CD4-positive, alpha-beta T cell treated with Interleukin-21 for 1 hour (primary cell): ENCODE measurements around the gene TOP3B.

ENCODE experiments used
- DNase-seq: peaks from one replicate; pipeline ENCODE4 v3.0.0-alpha.2; 2020

Gene TOP3B

DNA sequence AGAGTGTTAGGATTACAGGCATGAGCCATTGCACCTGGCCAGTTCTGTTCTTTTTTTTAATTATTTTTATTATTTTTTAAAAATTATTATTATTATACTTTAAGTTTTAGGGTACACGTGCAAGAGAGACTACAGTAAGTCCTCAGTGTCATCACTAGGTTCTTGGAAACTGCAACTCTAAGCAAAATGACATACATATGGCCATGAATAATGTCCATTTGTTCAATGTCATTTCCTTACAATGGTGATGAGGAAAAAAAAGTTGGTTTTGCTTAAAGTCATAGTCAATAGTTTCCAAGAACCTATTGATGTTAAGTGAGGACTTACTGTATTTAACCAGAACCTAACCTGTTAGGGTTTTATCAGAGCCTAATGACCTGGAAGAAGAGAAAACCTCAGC, 29.4 kb upstream of the TOP3B start:
- DNase-seq, result no peak

DNA sequence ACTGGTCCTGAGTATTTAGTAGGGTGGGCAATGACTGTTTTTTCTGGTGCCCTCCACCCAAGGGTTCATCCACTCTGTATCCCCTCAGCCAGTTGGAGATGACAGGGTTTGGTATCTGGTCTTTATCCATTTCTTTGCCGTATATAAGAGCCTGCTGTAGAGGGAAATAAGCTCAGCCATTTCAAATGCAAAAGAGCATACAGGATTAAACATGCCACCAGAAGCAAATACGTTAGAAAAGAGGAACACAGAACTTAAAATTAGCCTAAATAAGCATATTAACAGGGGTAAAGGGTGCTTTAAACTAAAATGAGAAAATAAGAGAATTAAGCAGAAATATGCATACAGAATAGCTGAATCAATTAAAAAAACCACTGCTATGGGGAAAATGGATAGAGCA, 27.8 kb upstream of the TOP3B start:
- no peak for DNase-seq

DNA sequence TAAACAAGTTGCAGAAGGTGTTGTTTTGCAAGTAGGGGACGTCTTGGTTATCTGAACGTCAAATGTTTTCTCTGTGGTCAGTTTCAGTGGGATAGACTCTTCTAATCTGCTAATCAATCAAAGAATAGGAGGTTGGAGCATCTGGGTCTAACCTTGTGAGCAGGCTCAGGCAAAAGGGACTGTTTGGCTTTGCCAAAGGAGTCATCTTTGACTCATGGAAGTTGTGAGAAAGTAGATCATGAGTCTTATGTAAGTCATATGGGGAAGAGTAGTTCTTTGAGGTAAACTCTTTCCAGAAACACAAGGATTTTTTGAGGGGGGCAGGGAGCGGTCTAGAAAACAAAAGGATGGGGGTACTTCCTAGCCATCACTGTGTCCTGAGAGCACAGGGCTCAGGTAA, 27.1 kb upstream of the TOP3B start:
- DNase-seq, result no peak

DNA sequence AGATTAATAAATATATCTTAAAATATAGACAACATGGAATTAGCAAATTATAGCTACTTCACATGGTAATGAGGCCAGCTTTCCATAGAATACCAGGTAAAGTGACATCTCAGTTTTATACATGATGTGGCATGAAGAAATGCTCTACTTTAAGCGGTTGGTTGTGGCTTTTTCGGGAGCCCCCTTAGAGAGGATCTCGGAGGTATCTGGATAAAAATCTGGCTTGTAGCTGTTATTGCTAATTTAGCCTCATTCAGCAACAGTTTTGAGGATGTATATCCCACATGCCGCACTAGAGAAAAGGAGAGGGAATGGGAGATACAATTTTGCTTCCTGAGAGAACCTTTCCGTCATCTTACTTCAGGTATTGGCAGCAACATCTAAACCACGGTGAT, 24.0 kb upstream of the TOP3B start:
- DNase-seq, result no peak

DNA sequence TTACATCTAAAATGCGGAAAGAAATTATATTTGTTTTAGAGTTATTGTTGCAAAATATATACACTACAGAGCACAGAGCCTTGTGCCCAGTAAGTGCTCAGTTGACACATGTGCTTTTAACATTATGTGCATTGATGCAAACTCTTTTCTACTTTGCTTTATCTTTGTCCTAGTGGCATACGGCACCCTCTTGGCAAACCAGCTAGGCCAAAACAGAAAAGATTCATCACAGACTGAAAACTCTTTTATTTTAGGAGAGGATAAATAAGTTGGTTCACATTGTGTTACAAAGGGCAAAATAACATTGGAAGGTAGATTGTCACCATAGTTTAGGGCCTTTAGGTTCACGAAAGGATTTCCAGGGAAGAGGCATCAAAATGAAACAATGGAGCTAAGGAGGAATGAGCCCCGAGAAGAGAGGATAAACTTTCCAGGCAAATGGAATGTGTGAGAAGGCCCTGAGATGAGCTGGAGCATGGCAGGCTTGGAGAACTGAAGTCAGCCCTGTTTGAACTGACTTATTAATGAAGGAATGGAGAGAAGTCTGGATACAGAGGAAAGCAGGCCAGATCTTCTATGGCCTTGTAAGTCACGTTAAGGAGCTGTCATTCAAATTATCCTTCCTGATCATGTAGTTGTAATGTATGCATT, 23.5 kb upstream of the TOP3B start:
- DNase-seq, result no peak

DNA sequence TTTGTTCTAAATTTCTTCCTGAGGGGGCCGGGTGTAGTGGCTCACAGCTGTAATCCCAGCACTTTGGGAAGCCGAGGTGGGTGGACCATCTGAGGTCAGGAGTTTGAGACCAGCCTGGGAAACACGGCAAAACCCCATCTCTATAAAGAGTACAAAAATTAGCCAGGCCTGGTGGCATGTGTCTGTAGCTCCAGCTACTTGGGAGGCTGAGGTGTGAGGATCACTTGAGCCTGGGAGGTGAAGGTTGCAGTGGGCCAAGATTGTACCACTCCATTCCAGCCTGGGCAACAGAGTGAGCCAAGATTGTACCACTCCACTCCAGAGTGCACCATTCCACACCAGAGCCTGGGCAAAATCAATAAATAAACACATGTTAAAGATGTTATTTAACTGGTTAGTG, 20.6 kb upstream of the TOP3B start:
- no peak for DNase-seq

DNA sequence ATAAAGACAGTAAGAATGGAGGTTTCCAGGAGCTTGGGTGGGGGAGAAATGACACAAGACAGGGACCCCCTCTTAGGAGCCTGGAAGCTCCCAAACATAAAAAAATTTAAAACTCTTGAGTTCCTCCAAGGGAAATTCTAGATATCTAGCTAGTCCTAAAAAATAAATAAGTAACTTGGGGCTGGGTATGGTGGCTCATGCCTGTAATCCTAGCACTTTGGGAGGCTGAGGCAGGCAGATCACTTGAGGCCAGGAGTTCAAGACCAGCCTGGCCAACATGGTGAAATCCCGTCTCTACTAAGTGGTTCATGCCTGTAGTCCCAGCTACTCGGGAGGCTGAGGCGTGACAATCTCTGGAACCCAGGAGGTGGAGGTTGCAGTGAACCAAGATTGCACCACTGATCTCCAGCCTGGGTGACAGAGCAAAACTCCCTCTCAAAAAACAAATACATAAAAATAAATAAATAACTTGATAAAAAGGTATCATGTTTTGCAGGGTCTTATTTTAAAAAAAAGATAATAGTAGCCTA, 20.0 kb upstream of the TOP3B start:
- no peak for DNase-seq

DNA sequence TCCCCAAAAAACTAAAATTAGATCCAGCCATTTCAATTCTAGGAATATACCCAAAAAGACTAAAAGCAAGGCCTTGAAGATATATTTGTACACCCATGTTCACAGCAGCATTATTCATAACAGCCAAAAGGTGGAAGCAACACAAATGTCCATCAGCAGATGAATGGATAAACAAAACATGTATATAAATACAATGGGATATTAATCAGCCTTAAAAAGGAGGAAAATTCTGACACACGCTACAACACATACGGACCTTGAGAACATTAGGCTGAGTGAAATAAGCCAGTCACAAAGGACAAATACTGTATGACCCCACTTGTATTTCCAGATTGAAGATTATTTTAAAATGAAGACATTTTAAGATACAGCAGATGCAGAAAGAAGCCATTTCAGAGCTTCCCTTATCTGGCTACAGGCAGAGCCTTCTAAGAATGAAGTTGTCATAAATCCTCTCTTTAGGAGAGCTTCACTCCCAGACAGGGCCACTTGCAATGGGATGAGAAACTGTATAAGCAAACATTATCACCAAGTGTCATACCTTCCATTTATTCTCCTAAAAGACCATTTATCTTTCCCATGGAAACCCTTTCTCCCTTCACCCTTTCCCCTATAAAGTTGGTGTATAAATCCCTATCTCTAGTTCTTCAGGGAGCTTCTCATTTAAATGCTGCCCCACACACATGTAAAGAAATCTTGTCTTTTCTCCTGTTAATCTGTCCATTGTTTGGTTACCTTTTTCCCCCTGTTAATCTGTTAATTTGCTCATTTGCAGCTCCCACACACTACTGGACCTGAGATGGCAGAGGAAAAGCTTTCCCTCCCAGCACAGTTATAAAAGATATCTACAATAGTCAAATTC, 19.3 kb upstream of the TOP3B start:
- no peak for DNase-seq

DNA sequence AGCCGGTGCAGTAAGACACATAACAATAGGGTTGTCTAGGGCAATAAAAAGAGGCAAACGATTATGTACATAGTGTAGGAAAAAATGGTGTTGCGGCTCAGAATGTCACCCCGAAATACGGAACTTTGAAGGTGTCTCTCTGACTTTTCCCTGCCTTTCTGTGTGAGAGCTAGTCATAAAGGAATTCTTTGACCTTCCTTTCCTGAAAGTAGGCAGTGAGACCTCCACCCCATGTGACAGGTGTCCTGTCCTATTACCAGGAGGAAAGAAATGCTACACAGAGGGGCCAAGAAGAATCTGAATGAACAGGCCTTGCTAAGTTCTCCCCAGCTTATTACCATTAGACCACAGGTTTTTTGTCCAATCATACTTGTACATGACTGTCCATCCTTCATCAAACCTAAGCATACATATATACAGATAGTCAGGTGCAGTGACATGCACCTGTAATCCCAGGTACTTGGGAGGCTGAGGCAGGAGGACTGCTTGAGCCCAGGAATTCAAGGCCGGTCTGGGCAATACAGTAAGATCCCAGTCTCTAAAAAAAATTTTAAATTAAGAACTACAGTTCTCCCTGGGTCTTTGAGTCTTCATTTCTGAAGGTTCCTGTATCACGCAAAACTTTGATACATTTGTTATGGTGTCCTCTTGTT, 16.1 kb upstream of the TOP3B start:
- no peak for DNase-seq

DNA sequence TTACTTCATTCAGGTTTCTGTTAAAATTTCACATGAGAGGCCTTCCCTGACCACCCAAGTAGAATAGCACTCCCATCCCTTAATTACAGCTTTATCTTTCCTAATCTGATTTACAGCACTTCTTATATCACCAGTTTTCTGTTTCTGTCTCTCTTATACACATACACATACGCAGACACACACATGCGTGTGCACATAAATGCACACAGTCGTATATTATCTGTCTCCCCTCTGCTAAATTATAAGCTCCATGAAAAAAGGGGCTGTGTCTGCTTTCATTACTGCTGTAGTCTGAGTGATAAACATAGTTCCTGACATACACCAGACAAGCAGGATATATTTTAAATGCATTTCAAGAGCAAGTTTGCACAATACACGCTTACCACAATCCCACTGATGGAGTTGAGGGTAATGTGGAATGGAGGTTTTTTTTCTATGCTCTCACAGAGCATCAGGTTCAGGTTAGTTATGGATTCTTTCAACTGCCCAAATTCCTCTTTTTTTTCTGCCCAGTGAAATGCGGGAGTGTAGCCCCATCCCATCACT, 13.7 kb upstream of the TOP3B start:
- DNase-seq, result no peak

DNA sequence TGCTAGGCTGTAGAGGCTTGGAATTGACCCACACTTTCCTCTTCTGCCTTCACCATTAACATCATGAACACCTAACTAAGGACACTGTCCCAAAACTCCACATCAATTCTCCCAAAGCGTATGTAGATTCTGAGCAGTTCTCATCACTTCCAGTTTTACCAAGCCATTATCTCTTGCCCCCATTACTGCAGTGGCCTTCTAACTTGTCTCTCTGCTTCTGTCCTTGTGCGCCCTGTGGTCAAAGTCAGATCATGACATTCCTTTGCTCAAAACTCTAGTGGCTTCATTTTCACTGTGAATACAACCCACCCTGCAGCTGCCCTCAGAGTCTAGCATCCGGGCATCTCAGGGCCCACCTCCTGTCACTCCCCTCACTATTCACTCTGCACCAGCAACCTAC, 13.1 kb upstream of the TOP3B start:
- DNase-seq, result no peak

DNA sequence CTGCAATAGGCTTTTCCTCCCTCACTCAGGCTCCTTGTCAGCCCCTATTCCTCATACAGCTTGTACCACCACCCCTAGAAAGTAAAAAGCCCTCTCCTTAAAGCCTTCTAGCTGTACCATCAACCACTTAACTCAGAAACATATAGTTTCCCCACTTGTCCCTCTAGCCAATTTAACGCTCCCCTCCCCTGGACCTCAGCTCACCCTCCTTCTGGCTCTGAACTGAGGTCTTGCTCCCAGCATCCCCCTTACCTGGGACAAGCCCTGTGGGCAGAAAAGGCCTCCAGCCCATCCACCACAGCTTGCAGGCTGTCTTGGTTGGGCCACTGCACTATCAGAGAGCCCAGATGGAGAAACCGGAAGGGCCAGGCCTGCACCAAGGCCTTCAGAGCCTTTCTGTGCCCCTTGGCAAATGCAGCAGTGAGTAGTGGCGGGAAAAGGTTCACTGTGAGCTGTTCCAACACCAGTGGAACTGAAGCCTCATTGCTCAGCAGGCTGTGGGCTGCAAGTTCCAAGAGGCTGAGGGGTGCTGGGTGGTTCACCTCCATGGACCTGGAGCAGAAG, 12.4 kb upstream of the TOP3B start:
- no peak for DNase-seq

DNA sequence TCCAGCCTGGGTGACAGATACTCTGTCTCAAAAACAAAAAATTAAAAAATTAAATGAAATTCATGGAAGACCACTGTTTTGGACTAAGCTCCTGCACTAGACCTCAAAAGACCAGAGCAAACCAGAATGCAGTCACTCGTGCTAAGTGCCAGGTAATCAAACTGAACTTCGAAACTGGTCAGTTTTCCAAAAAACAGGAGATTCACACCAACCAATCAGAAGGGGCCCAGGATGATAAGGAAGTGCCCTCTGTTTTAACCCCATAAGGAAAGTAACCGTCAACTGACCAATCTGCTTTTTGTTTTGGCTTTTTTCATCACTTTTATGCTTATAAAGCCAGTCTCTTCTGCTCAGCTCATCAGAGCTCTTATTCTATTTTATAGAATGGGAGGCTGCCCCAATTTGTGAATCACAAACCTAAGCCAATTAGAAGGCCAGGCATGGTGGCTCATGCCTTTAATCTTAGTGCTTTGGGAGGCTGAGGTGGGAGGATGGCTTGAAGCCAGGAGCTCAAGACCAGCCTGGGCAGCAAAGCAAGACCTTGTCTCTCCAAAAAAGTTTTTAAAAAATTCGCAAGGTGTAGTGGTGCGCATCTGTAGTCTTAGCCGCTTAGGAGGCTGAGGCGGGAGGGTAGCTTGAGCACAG, 10.1 kb upstream of the TOP3B start:
- DNase-seq, result no peak

DNA sequence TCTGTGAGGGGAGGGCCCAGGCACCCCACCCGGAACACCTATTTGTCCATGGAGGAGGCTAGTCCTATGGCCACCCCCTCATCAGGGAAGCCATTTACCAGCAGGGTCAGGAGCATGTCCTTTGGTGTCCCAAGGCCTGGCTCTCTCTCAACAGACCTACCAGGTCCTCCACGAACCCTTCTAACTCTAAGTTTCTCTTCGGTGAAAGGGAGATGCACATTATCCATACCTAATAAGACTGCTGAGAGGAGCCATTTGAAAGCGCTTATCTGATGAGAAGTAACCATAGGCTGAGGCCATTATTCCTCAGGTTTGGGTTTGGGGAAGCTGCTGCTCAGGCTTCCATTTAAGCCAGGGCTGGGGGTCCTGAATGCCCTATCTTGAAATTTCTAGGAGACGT, 9.2 kb upstream of the TOP3B start:
- no peak for DNase-seq

DNA sequence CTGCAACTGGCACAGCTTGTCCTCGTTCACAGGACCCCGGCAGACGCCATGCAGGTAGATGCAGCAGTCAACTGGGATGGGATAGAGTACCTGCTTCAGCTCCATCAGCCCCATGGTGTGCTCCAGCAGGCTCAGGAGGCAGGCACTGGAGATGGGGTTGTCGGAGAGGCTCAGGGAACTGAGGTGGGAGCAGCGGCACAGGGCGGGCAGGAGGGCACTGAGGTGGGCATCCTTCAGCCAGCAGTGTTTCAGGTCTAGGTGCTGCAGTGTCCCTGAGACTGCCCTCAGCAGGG, 8.7 kb upstream of the TOP3B start:
- DNase-seq, result no peak

DNA sequence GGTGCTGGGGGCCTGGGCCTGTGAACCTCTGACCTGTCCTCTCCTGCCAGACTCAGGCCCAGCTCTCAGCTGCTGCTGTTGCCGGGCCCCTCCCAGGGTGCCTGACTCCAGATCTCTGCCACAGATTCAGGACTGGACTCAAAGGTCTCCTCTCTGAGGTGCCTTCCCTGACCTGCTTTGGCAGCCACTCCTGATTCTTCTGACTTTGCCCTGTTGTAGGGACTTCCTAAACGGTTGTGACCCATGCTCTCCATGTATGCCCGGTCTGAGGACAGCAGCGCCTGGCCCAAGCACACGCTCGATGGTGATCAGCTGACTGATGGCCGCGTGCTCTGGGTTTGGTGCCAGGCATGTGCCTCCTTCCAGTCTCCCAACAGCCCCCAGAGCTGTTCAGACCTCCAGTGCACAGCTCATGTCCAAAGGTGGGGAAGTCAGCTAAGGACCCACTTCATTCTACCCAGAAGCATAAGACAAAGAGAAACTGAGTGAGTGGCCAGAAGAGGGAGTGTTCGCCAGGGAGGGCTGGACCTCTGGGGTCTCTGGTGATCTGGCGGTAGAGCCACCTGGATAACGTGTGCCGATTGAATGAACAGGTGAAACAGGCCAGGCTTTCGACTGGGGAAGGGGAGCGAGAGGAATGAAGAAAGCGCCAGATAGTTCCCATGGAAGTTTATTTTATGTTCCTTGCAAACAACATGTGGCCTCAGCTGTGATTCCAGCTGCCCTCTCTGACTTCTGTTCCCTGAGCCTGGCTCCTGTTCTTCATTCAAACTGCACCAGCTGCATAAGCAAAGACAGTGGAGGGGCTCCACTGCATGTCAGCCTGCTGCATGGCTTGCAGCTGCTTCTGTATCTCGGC, 8.1 kb upstream of the TOP3B start:
- DNase-seq, result no peak

DNA sequence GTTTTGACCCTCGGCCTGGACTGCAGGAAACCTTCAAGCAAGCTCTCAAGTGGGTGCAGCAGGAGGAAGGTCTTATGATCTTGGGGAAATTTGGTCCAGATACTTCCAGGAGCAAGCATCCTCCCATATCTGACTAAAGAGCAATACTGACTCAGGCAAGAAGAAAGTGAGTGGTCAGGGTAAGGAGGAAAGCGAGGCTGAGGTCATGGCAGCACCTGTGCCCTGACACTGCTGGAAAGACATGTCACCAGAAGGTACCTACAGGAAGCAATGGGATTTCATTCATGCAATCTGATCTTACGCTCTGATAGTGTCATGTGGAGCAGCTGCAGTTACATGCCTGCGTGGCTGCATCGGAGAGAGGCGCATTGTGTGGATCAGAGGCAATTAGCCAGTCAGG, 6.5 kb upstream of the TOP3B start:
- no peak for DNase-seq

DNA sequence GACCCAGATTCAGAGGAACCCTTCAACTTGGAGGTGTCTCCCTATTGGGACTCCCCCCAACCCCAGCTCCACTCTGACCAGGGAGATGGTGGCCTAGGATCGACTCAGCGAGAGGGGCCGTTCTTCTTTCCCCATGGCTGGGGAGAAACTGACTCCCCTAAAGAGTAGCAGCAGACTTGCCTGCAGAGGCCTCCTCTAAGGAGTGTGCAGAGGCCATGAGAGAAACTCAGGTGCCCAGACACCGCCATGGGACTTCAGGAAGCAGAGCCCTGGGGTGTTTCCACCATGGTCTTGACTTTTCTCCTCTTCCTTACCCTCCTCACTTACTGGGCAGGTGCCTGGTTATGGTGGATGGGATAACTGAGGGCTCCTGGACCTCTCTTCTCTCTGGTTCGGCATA, 2.6 kb upstream of the TOP3B start:
- DNase-seq, result no peak

DNA sequence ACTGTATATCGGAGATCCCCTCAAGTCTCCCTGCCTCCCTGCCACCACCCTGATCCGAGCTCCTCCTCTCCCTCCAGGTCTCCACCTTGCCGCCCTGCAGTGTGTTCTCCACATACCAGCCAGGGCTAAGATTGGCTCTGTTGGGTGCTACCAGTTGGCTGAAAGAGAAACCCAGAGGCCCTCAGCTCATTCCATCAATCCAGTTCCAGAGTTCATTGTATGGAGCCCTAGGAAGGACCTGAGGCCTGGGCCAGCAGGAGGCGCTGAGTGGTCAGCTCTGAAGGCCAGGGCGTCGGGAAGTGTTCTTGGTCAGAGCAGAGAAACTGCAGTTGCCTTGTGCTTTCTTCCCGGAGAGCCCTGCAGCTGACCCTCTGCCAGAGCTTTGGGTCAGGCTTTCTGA, 2.2 kb upstream of the TOP3B start:
- DNase-seq, result no peak

DNA sequence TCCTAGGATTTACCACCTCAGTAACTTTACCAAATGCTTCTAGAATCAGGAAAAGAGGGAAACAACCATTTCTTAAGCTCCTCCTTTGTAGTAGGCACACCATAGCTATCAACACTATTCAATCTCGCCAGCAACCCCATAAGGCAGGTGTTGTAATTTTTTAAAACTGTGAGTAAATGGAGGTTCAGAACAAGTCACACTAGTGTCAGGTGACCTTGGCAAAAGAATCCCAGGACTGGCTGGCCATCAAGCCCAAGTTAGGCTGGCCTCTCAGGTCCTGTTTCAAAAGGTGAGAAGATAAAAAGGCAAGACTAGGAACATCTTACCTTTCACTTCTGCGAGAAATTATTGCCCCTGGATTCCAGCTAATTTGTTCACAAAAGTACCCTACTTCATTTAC, 713 bp downstream of the TOP3B start:
- no peak for DNase-seq

DNA sequence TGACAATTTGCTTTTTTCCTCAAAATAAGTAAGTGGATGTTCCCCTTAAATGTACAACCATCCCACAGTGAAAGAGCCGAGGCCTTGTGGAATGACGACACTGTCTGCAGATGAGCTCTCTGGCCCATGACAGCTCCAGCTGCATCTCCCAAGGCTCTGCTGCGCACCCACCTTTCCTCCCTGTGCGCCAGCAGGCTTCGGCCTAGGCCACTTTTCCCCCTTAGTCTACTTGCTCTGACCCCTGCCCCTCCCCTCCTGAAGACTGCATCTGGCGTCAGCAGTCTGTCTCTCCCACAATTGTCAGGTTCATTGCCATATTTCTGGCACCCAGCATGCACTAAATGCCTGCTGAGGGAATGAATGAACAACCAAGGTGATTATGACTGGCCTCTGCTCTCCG, 2.0 kb downstream of the TOP3B start:
- DNase-seq, result no peak
